Astrocyte (in vitro differentiated cells and primary cell): ENCODE measurements around the gene SCUBE1. TPM values are rescaled to one million over a fixed set of nuclear protein-coding genes. Genes with fewer than 3 reads are reported as not detected.

ENCODE experiments used
- DNase-seq: peaks from one replicate; pipeline ENCODE4 v3.0.0-alpha.2; 2010; ENCODE audit warnings: low read depth
- FAIRE-seq: peaks from 2 replicates; lab custom pipeline; 2011; peaks lifted over from hg19 to GRCh38; lab: Jason Lieb, UNC
- H2AFZ ChIP-seq: 2 replicates; pipeline ENCODE4 v1.6.0; 2012; ENCODE audit warnings: low read depth, low read length, inconsistent platforms
- H3K27ac ChIP-seq: 2 replicates; pipeline ENCODE4 v1.5.1; 2011; ENCODE audit warnings: low read depth, low read length, inconsistent platforms
- H3K27me3 ChIP-seq: 2 replicates; pipeline ENCODE4 v1.6.0; 2011; ENCODE audit warnings: low read length, inconsistent platforms; ENCODE audit not compliant: insufficient read depth
- H3K36me3 ChIP-seq: 2 replicates; pipeline ENCODE4 v1.5.1; 2011; ENCODE audit warnings: low read length, inconsistent platforms; ENCODE audit not compliant: insufficient read depth
- H3K4me1 ChIP-seq: 2 replicates; pipeline ENCODE4 v1.5.1; 2011; ENCODE audit warnings: low read length, inconsistent platforms; ENCODE audit not compliant: insufficient read depth
- H3K4me2 ChIP-seq: 2 replicates; pipeline ENCODE4 v1.6.0; 2012; ENCODE audit warnings: low read length, inconsistent platforms
- H3K4me3 ChIP-seq: 2 replicates; pipeline ENCODE4 v1.5.1; 2011; ENCODE audit warnings: low read depth, mild to moderate bottlenecking, low read length, inconsistent platforms; ENCODE audit not compliant: insufficient read depth
- H3K79me2 ChIP-seq: 2 replicates; pipeline ENCODE4 v1.6.0; 2012; ENCODE audit warnings: mild to moderate bottlenecking, low read length, inconsistent platforms; ENCODE audit not compliant: insufficient read depth
- H3K9ac ChIP-seq: 2 replicates; pipeline ENCODE4 v1.6.0; 2012; ENCODE audit warnings: mild to moderate bottlenecking, low read length, inconsistent platforms
- H3K9me3 ChIP-seq: 2 replicates; pipeline ENCODE4 v1.5.1; 2012; ENCODE audit warnings: low read depth, mild to moderate bottlenecking, low read length, inconsistent platforms; ENCODE audit not compliant: insufficient read depth
- H4K20me1 ChIP-seq: 2 replicates; pipeline ENCODE4 v1.6.0; 2012; ENCODE audit warnings: low read length, inconsistent platforms; ENCODE audit not compliant: insufficient read depth
- H3K27ac Mint-ChIP-seq: one replicate; pipeline ENCODE4 v1.8.0; 2021; ENCODE audit warnings: mild to moderate bottlenecking, mixed read lengths; ENCODE audit not compliant: unreplicated experiment
- H3K27me3 Mint-ChIP-seq: one replicate; pipeline ENCODE4 v1.8.0; 2021; ENCODE audit warnings: low read depth, mixed read lengths; ENCODE audit not compliant: unreplicated experiment
- H3K36me3 Mint-ChIP-seq: one replicate; pipeline ENCODE4 v1.8.0; 2021; ENCODE audit warnings: low read depth, mixed read lengths; ENCODE audit not compliant: unreplicated experiment
- H3K4me1 Mint-ChIP-seq: one replicate; pipeline ENCODE4 v1.8.0; 2021; ENCODE audit warnings: low read depth, mixed read lengths; ENCODE audit not compliant: unreplicated experiment
- H3K4me3 Mint-ChIP-seq: one replicate; pipeline ENCODE4 v1.8.0; 2021; ENCODE audit warnings: mild to moderate bottlenecking, moderate library complexity, mixed read lengths; ENCODE audit not compliant: unreplicated experiment
- H3K9me3 Mint-ChIP-seq: one replicate; pipeline ENCODE4 v1.8.0; 2021; ENCODE audit warnings: mild to moderate bottlenecking, mixed read lengths; ENCODE audit not compliant: unreplicated experiment
- CTCF ChIP-seq: IDR thresholded peaks from 2 replicates; pipeline ENCODE4 v1.5.1; 2011; ENCODE audit warnings: low read depth, mild to moderate bottlenecking, inconsistent platforms, low read length, moderate library complexity; ENCODE audit not compliant: insufficient read depth
- EZH2 ChIP-seq: IDR thresholded peaks from 2 replicates; pipeline ENCODE4 v1.6.1; 2012; ENCODE audit warnings: mild to moderate bottlenecking, low read length, inconsistent platforms; ENCODE audit not compliant: insufficient read depth
- total RNA-seq: library from RNA; stranded (reverse); gene quantifications from 2 replicates; pipeline ENCODE4 v1.2.1, GENCODE V29; 2021

The SCUBE1 gene
- total RNA-seq, 1 donor from 2014 or later, result 0.07 TPM

- H3K4me1 Mint-ChIP-seq, result peaks cover 22% of the 10 kb centered on the region
- peaks cover 69% of the 10 kb centered on the region for H3K27me3 Mint-ChIP-seq
- H3K36me3 ChIP-seq, result no peaks in the 10 kb centered on the region
- H3K9me3 ChIP-seq, result no peaks in the 10 kb centered on the region
- peaks cover 20% of the 10 kb centered on the region for H3K4me1 ChIP-seq
- TF ChIP-seq EZH2, result no peak
- TF ChIP-seq CTCF, result no peak
- H3K9me3 Mint-ChIP-seq, result no peaks in the 10 kb centered on the region
- H3K4me3 Mint-ChIP-seq, result no peak overlapping the region
- H3K4me3 ChIP-seq, result peak overlapping the region; percentile 30
- H3K9ac ChIP-seq, result peak overlapping the region; percentile 66
- peaks cover 2% of the 10 kb centered on the region for H3K36me3 Mint-ChIP-seq
- FAIRE-seq, result no peak
- peaks cover 47% of the 10 kb centered on the region for H3K27me3 ChIP-seq
- peak overlapping the region; percentile 49 for H3K27ac ChIP-seq
- H3K4me2 ChIP-seq, result peak overlapping the region; percentile 84
- H3K27ac Mint-ChIP-seq, result no peak overlapping the region
- no peaks in the 10 kb centered on the region for H4K20me1 ChIP-seq
- DNase-seq, result peak; percentile 92
- H2AFZ ChIP-seq, result peak overlapping the region; percentile 54
- H3K79me2 ChIP-seq, result no peaks in the 10 kb centered on the region
Observed at GRCh38 chr22:43263645-43264514, 79.3 kb downstream of the SCUBE1 start.

GRCh38 chr22:43262990-43263644, 80.1 kb downstream of the SCUBE1 start:
- Histone ChIP-seq H3K27me3 (peaks cover 40% of the 10 kb centered on the region), H3K4me3 (peak overlapping the region; percentile 30), H4K20me1 (no peaks in the 10 kb centered on the region), H3K36me3 (no peaks in the 10 kb centered on the region), H3K9me3 (no peaks in the 10 kb centered on the region), H3K27ac (no peak overlapping the region), H3K9ac (peak overlapping the region; percentile 60), H2AFZ (peak overlapping the region; percentile 19), H3K4me1 (peaks cover 20% of the 10 kb centered on the region), H3K4me2 (peak overlapping the region; percentile 84), H3K79me2 (no peaks in the 10 kb centered on the region)
- peaks cover 66% of the 10 kb centered on the region for H3K27me3 Mint-ChIP-seq
- peaks cover 2% of the 10 kb centered on the region for H3K36me3 Mint-ChIP-seq
- no peak for TF ChIP-seq EZH2
- TF ChIP-seq CTCF, result no peak
- no peak overlapping the region for H3K27ac Mint-ChIP-seq
- no peaks in the 10 kb centered on the region for H3K9me3 Mint-ChIP-seq
- no peak overlapping the region for H3K4me3 Mint-ChIP-seq
- peak; percentile 20 for DNase-seq
- FAIRE-seq, result no peak
- peaks cover 22% of the 10 kb centered on the region for H3K4me1 Mint-ChIP-seq
